Spleen (tissue), 7 donors: ENCODE results near the gene CNGA3.

Experiments used
- CTCF ChIP-seq, 11 experiments: fragments of 200-600 bp in 7 of 11; fragments of 450-650 bp in 4 of 11; sonication (generic) in 4 of 11; IDR thresholded peaks in 8 of 11; conservative IDR thresholded peaks in 3 of 11; 1 replicate in 7 of 11; 2 replicates in 4 of 11; pipeline versions ENCODE4 v1.4.0 to v1.8.0; 2016 to 2021; ENCODE audit warnings: antibody characterized with exemption in 11 of 11, inconsistent platforms in 4 of 11, mild to moderate bottlenecking in 1 of 11
- POLR2A ChIP-seq, 3 donors: fragments of 450-650 bp; IDR thresholded peaks; one replicate each; pipeline ENCODE4 v1.5.1; 2017; ENCODE audit warnings: antibody characterized with exemption in 3 of 3, mild to moderate bottlenecking in 1 of 3
- POLR2AphosphoS5 ChIP-seq, 3 donors: sonication (generic); formaldehyde crosslinking; IDR thresholded peaks; one replicate each; pipeline ENCODE4 v1.5.1; 2017; ENCODE audit warnings: antibody characterized with exemption in 3 of 3
- donor health status: DM: no; HTN: no; CAD: no; lungs with moderate emphysema.
- donor health status: DM: no; HTN: no; CAD: no.
- donor health status: DM: no; HTN: no; CAD: no.

DNA sequence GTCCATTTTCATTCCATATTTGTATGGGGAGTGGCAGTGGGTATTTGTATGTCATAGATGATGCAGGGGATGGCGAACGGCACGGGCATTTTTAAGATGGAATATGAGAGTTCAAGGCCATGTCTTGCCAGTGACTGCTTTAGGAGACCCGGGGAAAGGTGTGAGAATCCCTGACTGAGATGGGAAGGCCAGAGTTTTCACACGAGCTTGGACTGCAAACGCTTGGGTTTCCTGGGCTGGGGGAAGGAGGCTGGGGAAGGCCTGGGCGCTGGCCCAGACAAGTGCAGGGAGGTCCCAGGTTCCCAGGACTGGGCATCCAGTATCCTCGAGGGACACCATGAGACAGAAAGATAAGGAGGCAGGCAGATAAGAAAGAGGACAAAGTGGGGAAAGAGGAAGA, 35.2 kb downstream of the CNGA3 start:
- TF ChIP-seq POLR2AphosphoS5 (IDR thresholded peaks at IDR 0.05) (no peak), POLR2A (IDR thresholded peaks at IDR 0.05) (no peak), CTCF (IDR thresholded peaks at IDR 0.05 in 8 of 11, conservative IDR thresholded peaks at IDR 0.05 in 3 of 11) (no peak)
